GM23248 (cell line): ENCODE results near the gene PODN. TPM values are rescaled to one million over a fixed set of nuclear protein-coding genes. Genes with fewer than 3 reads are reported as not detected.

ENCODE experiments used
- DNase-seq: peaks from one replicate; pipeline ENCODE4 v3.0.0-alpha.2; 2015
- H2AFZ ChIP-seq: fragments of 200-600 bp; sonication (generic); 2 replicates; pipeline ENCODE4 v1.6.1; 2016; ENCODE audit warnings: antibody characterized with exemption
- H3F3A ChIP-seq: fragments of 200-600 bp; sonication (generic); 2 replicates; pipeline ENCODE4 v1.6.1; 2016; ENCODE audit warnings: mild to moderate bottlenecking, antibody characterized with exemption, mixed run types; ENCODE audit not compliant: insufficient read depth
- H3K27ac ChIP-seq: fragments of 200-600 bp; sonication (generic); 2 replicates; pipeline ENCODE4 v1.5.1; 2016; ENCODE audit warnings: mild to moderate bottlenecking
- H3K27me3 ChIP-seq: fragments of 200-600 bp; sonication (generic); replicated peaks from 2 replicates; pipeline ENCODE4 v1.6.1; 2016; ENCODE audit warnings: mild to moderate bottlenecking; ENCODE audit not compliant: insufficient read depth
- H3K36me3 ChIP-seq: fragments of 200-600 bp; sonication (generic); 2 replicates; pipeline ENCODE4 v1.6.1; 2016; ENCODE audit warnings: low read depth, mild to moderate bottlenecking
- H3K4me1 ChIP-seq: fragments of 200-600 bp; sonication (generic); 2 replicates; pipeline ENCODE4 v1.6.1; 2016; ENCODE audit warnings: mild to moderate bottlenecking; ENCODE audit not compliant: insufficient read depth
- H3K4me2 ChIP-seq: fragments of 200-600 bp; sonication (generic); one replicate; pipeline ENCODE4 v1.6.1; 2016; ENCODE audit warnings: mild to moderate bottlenecking; ENCODE audit not compliant: unreplicated experiment
- H3K4me3 ChIP-seq: fragments of 200-600 bp; sonication (generic); 2 replicates; pipeline ENCODE4 v1.5.1; 2016; ENCODE audit warnings: mild to moderate bottlenecking
- H3K79me2 ChIP-seq: fragments of 200-600 bp; sonication (generic); 2 replicates; pipeline ENCODE4 v1.6.1; 2016; ENCODE audit warnings: mild to moderate bottlenecking; ENCODE audit not compliant: insufficient read depth
- H3K9ac ChIP-seq: fragments of 200-600 bp; sonication (generic); 2 replicates; pipeline ENCODE4 v1.6.1; 2016; ENCODE audit warnings: mild to moderate bottlenecking
- H3K9me2 ChIP-seq: fragments of 200-600 bp; sonication (generic); 2 replicates; pipeline ENCODE4 v1.6.1; 2016; ENCODE audit warnings: mixed run types, mild to moderate bottlenecking, moderate library complexity; ENCODE audit not compliant: insufficient read depth
- H3K9me3 ChIP-seq: fragments of 200-600 bp; sonication (generic); one replicate; pipeline ENCODE4 v1.6.1; 2017; ENCODE audit warnings: low read depth
- H4K20me1 ChIP-seq: fragments of 200-600 bp; sonication (generic); 2 replicates; pipeline ENCODE4 v1.6.0; 2016; ENCODE audit not compliant: insufficient read depth
- EZH2 ChIP-seq: fragments of 200-600 bp; sonication (generic); IDR thresholded peaks from 2 replicates; pipeline ENCODE4 v1.6.1; 2018; ENCODE audit warnings: antibody characterized with exemption, mild to moderate bottlenecking; ENCODE audit not compliant: insufficient read depth, poor library complexity, severe bottlenecking
- EZH2phosphoT487 ChIP-seq: fragments of 200-600 bp; sonication (generic); IDR thresholded peaks from 2 replicates; pipeline ENCODE4 v1.6.1; 2018; ENCODE audit warnings: antibody characterized with exemption, moderate library complexity, mild to moderate bottlenecking, low read depth; ENCODE audit not compliant: insufficient read depth
- WGBS, 2 experiments: methylation state at CpG; one replicate each; pipeline ENCODE4 v1.1.6; 2015 to 2017; ENCODE audit warnings: low lambda C conversion rate in 2 of 2, low coverage in 1 of 2; ENCODE audit errors: missing lambda C conversion rate in 2 of 2; 5-methylcytosine and 5-hydroxymethylcytosine counted together
- in situ Hi-C: fragments of 300-500 bp; cut with MboI; formaldehyde crosslinking; loops from 2 replicates; pipeline ENCODE4 v1.15.0; 2020
- polyA plus RNA-seq: library from polyadenylated mRNA; unstranded; fragments of >200 nt; fragmentation: Nextera tagmentation; extraction: Ambion mirVana; gene quantifications from 2 replicates; pipeline ENCODE4 v1.2.1, GENCODE V29; 2016
- total RNA-seq: library from RNA; depleted of rRNA; stranded (reverse); fragments of >200 nt; shearing (Covaris generic); gene quantifications from 2 replicates; pipeline ENCODE4 v1.2.3, GENCODE V29; 2014; rRNA removed

PODN gene
- total RNA-seq (54.0 and 54.8 TPM in 2 replicates), polyA plus RNA-seq (71.6 and 73.7 TPM in 2 replicates)

- no peaks in the 10 kb centered on the region for H3K36me3 ChIP-seq
- 2% methylated on average over 21 to 59 of the region's 73 CpGs for WGBS, 2 experiments
These were observed at the start of gene PODN for GRCh38 chr1:53061859-53062707. Gene PODN, plus strand, starts transcription at chr1:53062213. Its CDS starts 7,643 bp downstream, at chr1:53069856.

GRCh38 chr1:53014791-53015507, 47.1 kb upstream of the PODN start:
- WGBS, 2 experiments, result 1 to 2% methylated on average over 9 of the region's 9 CpGs
- peaks cover 3% of the 10 kb centered on the region; the same call in 1 of the 2 replicates for H3K36me3 ChIP-seq
- H3K27me3 ChIP-seq, result no peaks in the 10 kb centered on the region
- H3K9ac ChIP-seq, result peak overlapping the region; percentile 83
- peak; percentile 91 for DNase-seq
- TF ChIP-seq EZH2phosphoT487 (no peak), EZH2 (no peak)
- in situ Hi-C loops, result no loop called here
- H3F3A ChIP-seq, result no peaks in the 10 kb centered on the region
- H3K79me2 ChIP-seq, result peaks cover 55% of the 10 kb centered on the region
- H3K9me2 ChIP-seq, result no peaks in the 10 kb centered on the region
- peak overlapping the region; percentile 45 for H3K27ac ChIP-seq
- H3K4me1 ChIP-seq, result peaks cover 15% of the 10 kb centered on the region
- no peaks in the 10 kb centered on the region for H4K20me1 ChIP-seq
- H3K4me3 ChIP-seq, result peak overlapping the region; percentile 99
- H2AFZ ChIP-seq, result peak overlapping the region; percentile 97
- H3K9me3 ChIP-seq, result no peaks in the 10 kb centered on the region
- H3K4me2 ChIP-seq, result peak overlapping the region; percentile 100

More at GRCh38 chr1:53061859-53062707, at the start of gene PODN:
- TF ChIP-seq EZH2phosphoT487, result no peak
- no peak for TF ChIP-seq EZH2
- in situ Hi-C loops, result no loop called here
- H3K4me3 ChIP-seq, result peak within 1 kb of the TSS; percentile 81
- no peaks in the 10 kb centered on the region for H3K79me2 ChIP-seq
- H2AFZ ChIP-seq, result peak within 1 kb of the TSS; percentile 66
- peak within 1 kb of the TSS; percentile 85 for H3K4me2 ChIP-seq
- H3K9me2 ChIP-seq, result no peaks in the 10 kb centered on the region
- peaks cover 28% of the 10 kb centered on the region for H3K4me1 ChIP-seq
- peak within 1 kb of the TSS; percentile 79 for H3K9ac ChIP-seq
- peak within 1 kb of the TSS; percentile 75 for H3K27ac ChIP-seq
- peaks cover 23% of the 10 kb centered on the region for H3F3A ChIP-seq
- no peaks in the 10 kb centered on the region for H3K9me3 ChIP-seq
- no peaks in the 10 kb centered on the region for H4K20me1 ChIP-seq
- peak; percentile 75 for DNase-seq
- no peaks in the 10 kb centered on the region for H3K27me3 ChIP-seq

GRCh38 chr1:53015508-53015860, 46.5 kb upstream of the PODN start:
- Histone ChIP-seq H3K9ac (peak overlapping the region; percentile 83), H4K20me1 (no peaks in the 10 kb centered on the region), H3K9me2 (no peaks in the 10 kb centered on the region), H3K36me3 (peaks cover 3% of the 10 kb centered on the region; the same call in 1 of the 2 replicates), H3K4me3 (peak overlapping the region; percentile 99), H3K27ac (peak overlapping the region; percentile 31; the same call in 1 of the 2 replicates), H3K4me2 (peak overlapping the region; percentile 100), H3K4me1 (peaks cover 15% of the 10 kb centered on the region), H3K27me3 (no peaks in the 10 kb centered on the region), H3K79me2 (peaks cover 61% of the 10 kb centered on the region), H3F3A (no peaks in the 10 kb centered on the region), H2AFZ (peak overlapping the region; percentile 97), H3K9me3 (no peaks in the 10 kb centered on the region)
- no peak for TF ChIP-seq EZH2phosphoT487
- no peak for TF ChIP-seq EZH2
- in situ Hi-C loops, result no loop called here
- WGBS, 2 experiments, result 16 to 17% methylated on average over 3 of the region's 3 CpGs
- DNase-seq, result no peak

- peak; percentile 39 for DNase-seq
- Histone ChIP-seq H3K4me2 (peak overlapping the region; percentile 100), H3K9me2 (no peaks in the 10 kb centered on the region), H2AFZ (no peak overlapping the region), H3K4me1 (peaks cover 15% of the 10 kb centered on the region), H4K20me1 (no peaks in the 10 kb centered on the region), H3K9me3 (no peaks in the 10 kb centered on the region), H3K9ac (peak overlapping the region; percentile 83; the same call in 1 of the 2 replicates), H3K27me3 (no peaks in the 10 kb centered on the region), H3K4me3 (peak overlapping the region; percentile 99), H3K79me2 (peaks cover 73% of the 10 kb centered on the region), H3F3A (no peaks in the 10 kb centered on the region), H3K27ac (no peak overlapping the region), H3K36me3 (peaks cover 3% of the 10 kb centered on the region; the same call in 1 of the 2 replicates)
- in situ Hi-C loops, result no loop called here
- TF ChIP-seq EZH2phosphoT487 (no peak), EZH2 (no peak)
- WGBS, 2 experiments, result 94 to 96% methylated on average over 1 of the region's 1 CpG
These were observed 45.3 kb upstream of the PODN start for GRCh38 chr1:53016705-53017104.
